Adipose tissue (tissue), 3 donors: Measurements from ENCODE around the gene FAM168B. TPM values are rescaled to one million over a fixed set of nuclear protein-coding genes. Genes with fewer than 3 reads are reported as not detected.

Source experiments
- H3K27ac ChIP-seq: one replicate; pipeline ENCODE4 v1.5.1; 2013; ENCODE audit warnings: low read depth, low read length
- WGBS, 3 donors: extraction: QIAGEN DNeasy Blood & Tissue Kit; methylation state at CpG; one replicate each; pipeline ENCODE4 v1.1.7; 2013; 5-methylcytosine and 5-hydroxymethylcytosine counted together
- polyA plus RNA-seq, 3 donors: library from polyadenylated mRNA; stranded (reverse); fragments of 200-250 nt; gene quantifications; one replicate each; pipeline ENCODE4 v1.2.3, GENCODE V29; 2013
- donor health status: healthy with polysubstance abuse.
- donor health status: Bipolar disorder and iron deficiency.
- donor health status: healthy.

The FAM168B gene
- polyA plus RNA-seq, 3 donors: 24.5 to 67.2 (median 41.6) TPM

- WGBS, 3 donors: 94 to 95% (median 94%) methylated on average over 11 of the region's 11 CpGs
- H3K27ac ChIP-seq: no peak overlapping the region
These were observed 48.5 kb downstream of the FAM168B start for GRCh38 chr2:131044757-131045150.

DNA sequence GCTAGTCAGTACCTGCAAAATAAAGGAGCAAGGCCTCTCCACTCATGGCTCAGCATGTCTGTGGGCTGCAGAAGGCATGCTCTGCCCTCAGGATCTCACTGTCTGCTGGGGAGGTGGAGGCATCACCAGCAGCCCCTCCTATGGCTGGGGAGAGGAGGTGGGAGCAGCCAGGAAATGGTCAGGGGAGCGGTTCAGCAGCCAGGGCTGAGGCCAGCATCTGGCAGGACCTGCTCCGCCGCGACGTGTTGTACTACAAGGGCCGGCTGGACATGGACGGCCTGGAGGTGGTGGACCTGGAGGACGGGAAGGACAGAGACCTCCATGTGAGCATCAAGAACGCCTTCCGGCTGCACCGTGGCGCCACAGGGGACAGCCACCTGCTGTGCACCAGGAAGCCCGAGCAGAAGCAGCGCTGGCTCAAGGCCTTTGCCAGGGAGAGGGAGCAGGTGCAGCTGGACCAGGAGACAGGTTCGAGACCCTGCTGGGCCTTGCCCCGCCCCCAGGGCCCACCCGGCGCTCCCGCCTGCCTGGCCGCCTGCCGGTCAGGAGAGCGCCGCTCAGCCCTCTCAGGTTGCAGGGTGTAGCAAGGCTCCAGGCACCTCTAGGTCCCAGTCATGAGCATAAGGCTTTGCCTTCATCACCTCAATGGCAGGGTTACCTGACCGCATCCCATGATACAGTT lies 49.0 kb downstream of the FAM168B start:
- WGBS, 3 donors: 87 to 93% (median 91%) methylated on average over 24 of the region's 24 CpGs
- H3K27ac ChIP-seq: no peak overlapping the region

DNA sequence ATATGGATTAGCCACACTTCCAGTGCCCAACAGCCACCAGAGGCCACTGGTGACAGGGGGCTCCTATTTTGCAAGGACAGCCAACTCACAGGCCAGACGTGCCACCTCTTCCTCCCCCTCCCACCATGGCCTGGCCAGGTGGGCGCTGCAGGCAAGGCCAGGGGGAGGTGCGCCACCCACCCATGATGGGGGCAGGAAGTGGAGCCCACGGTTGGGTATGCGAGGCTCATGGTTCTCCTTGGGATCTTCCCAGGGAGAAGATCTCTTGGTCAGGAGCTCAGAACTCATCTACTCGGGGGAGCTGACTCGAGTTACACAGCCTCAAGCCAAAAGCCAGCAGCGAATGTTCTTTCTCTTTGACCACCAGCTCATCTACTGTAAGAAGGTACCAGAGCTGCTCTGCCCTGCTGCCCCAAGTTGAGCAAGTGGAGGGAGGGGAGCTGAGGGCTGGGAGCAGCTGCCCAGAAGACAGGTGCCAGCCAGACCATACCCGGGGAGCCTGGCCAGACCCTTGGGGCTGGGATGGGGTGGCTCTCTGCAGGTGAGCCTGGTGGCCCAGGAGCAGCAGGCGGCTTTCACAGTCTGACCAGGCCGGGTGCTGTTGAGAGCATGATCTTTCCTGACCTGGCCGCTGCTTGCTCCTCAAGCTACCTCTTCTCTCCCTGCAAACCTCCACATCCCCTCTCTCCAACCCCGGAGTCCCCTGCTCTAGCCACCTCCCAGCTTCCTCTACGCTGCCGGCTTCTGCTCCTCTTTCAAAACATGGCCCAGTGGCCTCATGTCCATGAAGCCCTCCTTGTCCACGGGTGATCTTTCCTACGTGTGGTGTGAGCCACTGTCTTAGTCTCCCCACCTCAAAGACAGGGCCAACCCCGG lies 49.8 kb downstream of the FAM168B start:
- H3K27ac ChIP-seq: no peak overlapping the region
- WGBS, 3 donors: 89 to 90% (median 89%) methylated on average over 18 of the region's 18 CpGs

DNA sequence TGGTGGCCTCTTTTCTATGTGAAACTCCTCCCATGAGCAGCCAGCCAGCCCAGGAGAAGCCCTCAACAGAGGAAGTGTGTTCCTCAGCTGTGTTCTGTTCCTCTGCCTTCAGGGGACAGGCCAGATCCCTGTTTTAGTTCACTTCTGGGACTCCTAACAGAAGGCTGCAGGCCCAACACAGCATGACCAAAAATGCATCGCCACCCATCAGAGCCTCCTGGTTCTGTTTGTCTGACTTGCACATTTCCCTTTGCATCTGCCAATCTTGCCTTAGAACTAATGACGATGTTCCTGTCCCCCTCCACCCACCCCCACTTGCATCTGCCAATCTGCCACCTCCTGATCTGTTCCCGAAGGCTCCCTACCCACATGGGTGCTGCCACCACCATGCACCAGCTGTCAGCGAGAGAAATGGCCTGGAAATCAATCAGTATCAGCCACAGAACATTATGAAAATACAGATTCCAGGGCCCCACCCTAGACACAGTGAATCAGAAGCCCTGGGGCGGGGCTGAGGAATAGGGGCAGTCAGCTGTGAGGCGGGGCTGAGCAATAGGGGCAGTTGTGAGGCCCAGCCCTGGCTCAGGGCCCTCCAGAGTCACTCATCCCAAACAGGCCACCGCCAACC lies 51.0 kb downstream of the FAM168B start:
- no peak overlapping the region for H3K27ac ChIP-seq
- 79 to 93% (median 93%) methylated on average over 7 of the region's 7 CpGs for WGBS, 3 donors

DNA sequence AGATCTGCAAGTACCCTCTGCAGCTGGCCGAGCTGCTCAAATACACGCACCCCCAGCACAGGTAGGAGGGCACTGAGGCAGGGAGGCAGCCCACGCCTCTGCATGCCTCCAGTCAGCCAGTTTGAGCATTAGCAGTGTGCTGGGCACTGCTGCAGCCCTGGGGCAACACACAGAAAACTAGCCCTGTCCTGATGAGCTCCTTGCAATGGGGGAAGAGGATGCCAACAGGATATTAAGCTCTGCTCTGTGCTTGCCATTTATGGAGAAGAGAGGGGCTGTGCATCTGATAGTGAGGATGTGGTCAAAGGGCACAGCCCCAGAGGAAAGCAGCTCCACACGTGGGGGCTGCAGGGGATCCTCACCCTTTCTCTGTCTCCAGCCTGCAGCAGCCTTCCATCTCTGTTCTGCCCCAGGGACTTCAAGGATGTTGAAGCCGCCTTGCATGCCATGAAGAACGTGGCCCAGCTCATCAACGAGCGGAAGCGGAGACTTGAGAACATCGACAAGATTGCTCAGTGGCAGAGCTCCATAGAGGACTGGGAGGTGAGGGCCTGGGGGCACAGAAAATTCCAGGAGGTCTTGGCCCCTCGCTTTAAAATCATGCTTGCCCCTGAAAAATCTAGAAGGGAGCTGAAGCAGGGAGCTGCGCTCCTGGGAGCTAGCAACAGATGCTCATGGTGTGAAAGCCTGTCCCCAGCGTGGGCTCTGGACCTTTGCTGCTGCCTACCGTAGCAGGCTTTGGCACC lies 51.7 kb downstream of the FAM168B start:
- no peak overlapping the region for H3K27ac ChIP-seq
- WGBS, 3 donors: 73 to 87% (median 87%) methylated on average over 14 of the region's 14 CpGs

DNA sequence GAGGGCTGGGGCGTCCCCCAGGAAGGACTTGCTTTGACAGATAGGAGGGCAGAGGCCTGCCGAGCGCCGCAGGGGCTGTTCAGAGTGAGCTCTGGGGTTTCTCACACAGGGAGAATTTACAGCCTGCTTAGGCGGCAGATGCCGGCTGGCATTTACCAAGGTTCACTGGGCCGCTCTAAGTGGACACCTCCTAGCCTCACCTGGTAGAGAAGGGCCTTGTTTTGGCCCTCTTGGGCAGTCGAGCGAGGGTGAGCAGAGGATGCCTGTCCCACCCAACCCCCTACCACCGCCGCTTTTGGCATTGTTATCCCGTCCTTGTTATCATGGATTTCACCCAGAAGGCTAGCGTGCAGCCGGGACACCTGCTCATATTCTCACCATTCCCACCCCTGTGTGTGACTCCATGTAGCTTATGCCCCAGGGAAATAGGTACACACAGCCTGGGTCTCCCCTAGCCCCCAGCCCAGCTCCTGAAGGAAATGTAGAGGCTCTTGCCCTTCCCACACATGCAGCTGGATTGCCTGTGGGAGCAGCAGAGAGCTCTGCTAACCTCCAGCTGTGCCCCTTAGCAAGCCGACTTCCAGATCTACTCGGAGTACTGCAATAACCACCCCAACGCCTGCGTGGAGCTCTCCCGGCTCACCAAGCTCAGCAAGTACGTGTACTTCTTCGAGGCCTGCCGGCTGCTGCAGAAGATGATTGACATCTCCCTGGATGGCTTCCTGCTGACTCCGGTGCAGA lies 52.4 kb downstream of the FAM168B start:
- 30 to 69% (median 67%) methylated on average over 22 to 23 of the region's 23 CpGs for WGBS, 3 donors
- H3K27ac ChIP-seq: no peak overlapping the region

DNA sequence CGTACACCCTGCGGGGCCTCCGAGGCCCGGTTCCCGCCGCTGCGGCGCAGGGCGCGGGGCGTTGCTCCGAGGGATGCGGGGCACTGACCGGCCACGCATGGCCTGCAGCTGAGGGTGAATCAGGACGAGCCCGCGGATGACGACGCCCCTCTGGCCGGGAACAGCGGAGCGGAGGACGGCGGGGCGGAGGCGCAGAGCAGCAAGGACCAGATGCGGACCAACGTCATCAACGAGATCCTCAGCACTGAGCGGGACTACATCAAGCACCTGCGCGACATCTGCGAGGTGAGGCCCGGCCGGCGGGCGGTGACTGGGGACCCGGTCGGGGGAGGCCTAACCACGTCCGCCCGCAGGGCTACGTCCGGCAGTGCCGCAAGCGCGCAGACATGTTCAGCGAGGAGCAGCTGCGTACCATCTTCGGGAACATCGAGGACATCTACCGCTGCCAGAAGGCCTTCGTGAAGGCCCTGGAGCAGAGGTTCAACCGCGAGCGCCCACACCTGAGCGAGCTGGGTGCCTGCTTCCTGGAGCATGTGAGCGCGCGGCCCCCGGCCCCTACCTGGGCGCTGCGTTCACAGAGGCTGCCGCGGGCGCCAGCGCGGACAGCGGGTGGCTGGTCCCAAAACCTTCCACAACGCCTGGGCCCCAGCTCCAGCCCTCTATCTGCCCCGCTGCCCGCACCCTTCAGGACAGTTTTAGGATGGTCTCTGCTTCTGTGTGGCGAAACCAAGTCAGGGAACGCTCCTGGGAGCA lies 53.2 kb downstream of the FAM168B start:
- WGBS, 3 donors: 34 to 64% (median 37%) methylated on average over 71 to 75 of the region's 75 CpGs
- H3K27ac ChIP-seq: no peak overlapping the region

DNA sequence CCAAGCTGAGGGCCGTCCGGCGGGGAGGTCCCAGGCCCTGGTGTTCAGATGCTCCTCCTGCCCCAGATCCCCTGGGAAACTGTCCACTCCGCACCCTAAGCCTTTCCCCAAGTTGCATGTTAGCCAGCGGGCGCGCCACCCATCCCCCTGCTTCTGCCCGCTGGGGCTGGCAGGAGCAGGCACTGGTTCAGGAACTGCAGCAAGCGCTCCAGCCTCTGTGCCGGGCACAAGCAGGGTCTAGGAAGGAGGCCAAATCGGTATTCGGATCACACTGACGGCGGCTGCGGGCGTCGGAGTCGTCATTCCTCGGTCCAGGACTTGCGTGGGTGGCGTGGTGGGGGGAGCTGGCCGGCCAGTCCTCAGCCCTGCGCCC lies 53.7 kb downstream of the FAM168B start:
- 57 to 82% (median 68%) methylated on average over 23 of the region's 23 CpGs for WGBS, 3 donors

DNA sequence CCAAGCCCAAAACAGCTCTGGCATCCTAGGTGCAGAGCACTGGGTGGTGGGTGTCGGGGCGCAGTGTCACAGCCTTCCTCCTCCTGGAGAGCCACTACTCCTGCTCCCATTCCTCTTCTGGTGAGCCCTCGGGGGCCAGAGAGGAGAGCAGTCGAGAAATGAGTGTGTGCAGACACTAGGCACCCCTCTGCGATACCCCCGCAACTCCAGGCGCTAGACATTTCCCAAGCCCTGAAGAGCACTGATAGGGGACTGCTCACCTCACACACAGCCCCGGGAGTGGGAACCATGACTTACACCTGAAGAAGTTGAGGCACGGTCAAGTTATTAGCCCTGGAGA lies 54.2 kb downstream of the FAM168B start:
- no peak overlapping the region for H3K27ac ChIP-seq
- WGBS, 3 donors: 91 to 95% (median 94%) methylated on average over 9 of the region's 9 CpGs

More for the DNA sequence above, 53.7 kb downstream of the FAM168B start:
- H3K27ac ChIP-seq: no peak overlapping the region

DNA sequence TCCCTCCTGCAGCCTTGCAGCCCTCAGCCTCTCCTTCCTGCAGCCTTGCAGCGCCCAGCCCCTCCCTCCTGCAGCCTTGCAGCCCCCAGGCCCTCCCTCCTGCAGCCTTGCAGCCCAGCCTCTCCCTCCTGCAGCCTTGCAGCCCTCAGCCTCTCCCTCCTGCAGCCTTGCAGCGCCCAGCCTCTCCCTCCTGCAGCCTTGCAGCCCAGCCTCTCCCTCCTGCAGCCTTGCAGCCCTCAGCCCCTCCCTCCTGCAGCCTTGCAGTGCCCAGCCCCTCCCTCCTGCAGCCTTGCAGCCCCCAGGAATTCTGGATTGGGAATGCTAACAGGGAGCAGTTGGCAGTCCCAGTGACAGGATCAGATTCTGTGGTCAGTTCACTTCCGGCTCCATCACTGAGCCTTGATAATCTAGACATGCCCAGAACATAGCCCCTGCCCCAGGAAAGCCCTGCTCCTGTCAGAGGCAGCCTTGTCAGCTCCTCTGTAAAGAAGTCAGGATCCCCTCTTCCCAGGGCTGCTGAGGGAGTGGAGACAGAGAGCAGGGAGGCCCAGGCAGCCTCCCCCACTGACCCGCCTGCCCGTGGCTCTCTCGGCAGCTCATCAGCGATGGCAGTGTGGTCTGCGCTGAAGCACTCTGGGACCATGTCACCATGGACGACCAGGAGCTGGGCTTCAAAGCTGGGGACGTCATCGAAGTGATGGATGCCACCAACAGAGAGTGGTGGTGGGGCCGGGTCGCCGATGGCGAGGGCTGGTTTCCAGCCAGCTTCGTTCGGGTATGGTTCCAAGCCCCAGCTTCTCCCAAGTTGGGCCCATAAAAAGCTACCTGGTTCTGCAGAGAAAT lies 54.8 kb downstream of the FAM168B start:
- WGBS, 3 donors: 91% methylated on average over 16 to 17 of the region's 17 CpGs
- no peak overlapping the region for H3K27ac ChIP-seq

DNA sequence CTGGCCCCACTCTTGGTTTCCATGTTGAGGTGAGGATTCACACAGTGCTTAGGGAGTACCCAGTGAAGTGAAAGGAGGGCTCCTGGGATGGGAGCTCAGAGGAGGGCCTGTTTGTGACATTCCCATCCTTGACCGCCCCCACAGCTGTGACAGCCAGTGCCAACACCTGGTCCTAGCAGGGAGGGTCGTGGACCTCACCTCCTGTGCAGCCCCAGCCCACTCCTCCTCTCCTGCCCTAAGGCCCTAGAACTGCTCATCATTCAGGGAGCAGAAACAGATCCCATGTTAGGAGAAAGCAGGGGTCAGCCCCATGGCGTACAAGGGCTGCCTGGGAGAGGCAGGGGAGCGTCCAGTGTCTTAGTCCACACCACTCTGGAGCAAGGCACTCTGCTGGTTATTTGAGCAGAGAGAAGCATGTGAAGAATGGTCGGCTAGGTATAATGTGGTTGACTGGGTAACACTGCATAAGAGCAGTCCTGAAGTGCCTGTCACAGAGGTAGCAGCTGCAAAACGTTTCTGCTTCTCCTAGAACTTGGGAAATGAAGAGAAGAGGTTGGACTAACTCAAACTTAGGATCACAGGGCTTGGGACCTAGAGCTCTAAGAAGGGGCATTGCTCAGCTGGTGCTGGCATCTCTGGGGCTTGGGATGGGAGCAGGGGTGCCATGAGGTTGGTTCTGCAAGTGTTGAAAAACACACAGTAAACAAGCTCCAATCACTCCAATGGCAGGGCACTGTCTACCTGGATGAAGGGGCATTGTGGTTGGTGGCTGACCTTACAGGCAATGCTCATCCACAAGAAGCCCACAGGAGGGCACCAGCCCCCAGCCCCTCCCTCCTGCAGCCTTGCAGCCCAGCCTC lies 55.6 kb downstream of the FAM168B start:
- no peak overlapping the region for H3K27ac ChIP-seq
- 62 to 73% (median 69%) methylated on average over 6 of the region's 6 CpGs for WGBS, 3 donors

GRCh38 chr2:131036696-131037397 lies 56.4 kb downstream of the FAM168B start:
- 87 to 94% (median 88%) methylated on average over 11 of the region's 11 CpGs for WGBS, 3 donors
- H3K27ac ChIP-seq: no peak overlapping the region

DNA sequence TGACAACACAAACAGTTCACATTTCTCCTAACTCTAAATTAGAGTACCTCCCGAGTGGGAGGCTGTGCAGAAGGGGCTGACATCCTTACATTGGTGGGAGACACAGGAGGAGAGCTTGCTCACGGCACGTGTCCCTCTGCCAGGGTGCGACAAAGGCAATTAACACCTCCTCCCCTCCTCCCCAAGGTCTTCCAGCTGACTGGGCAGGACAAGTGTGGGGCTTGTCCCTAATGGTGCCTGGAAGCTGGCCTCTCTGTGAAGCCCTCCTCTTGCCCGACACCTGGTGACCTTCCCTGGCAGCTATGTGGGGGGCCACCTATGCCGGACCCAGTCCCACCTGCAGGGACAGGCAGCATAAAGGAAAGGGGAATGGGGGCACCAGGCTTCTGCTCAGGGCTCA lies 57.0 kb downstream of the FAM168B start:
- no peak overlapping the region for H3K27ac ChIP-seq
- WGBS, 3 donors: 64 to 68% (median 65%) methylated on average over 6 of the region's 6 CpGs

- no peak overlapping the region for H3K27ac ChIP-seq
- 54 to 79% (median 60%) methylated on average over 9 to 10 of the region's 10 CpGs for WGBS, 3 donors
These were observed 57.4 kb downstream of the FAM168B start for GRCh38 chr2:131035826-131036231.

- WGBS, 3 donors: 7 to 18% (median 9%) methylated on average over 50 to 65 of the region's 65 CpGs
- no peak overlapping the region for H3K27ac ChIP-seq
These were observed 58.0 kb downstream of the FAM168B start for GRCh38 chr2:131035112-131035825.
